ENCODE results near the gene ADAMTS2. TPM values are rescaled to one million over a fixed set of nuclear protein-coding genes. Genes with fewer than 3 reads are reported as not detected.

ADAMTS2 gene
- total and polyA plus RNA-seq, 2 of the 8 experiments (the other 6 are each of a cell fraction or from before 2014, with no cell fraction given), result 6.6 to 7.3 TPM

- no peaks in the 10 kb centered on the region for H4K20me1 ChIP-seq (replicated peaks in 1 of 2; ENCODE audit: control insufficient read depth in 1 of 2, insufficient read depth in 2 of 2, low read length in 2 of 2)
- no peak overlapping the region for H2AK5ac ChIP-seq (ENCODE audit: low read depth, low read length)
- no peak overlapping the region for H2BK20ac ChIP-seq (ENCODE audit: low read length)
- H2BK15ac ChIP-seq (ENCODE audit: low read length), result no peak overlapping the region
- H3K27ac ChIP-seq (ENCODE audit: low read depth, low read length), result no peak overlapping the region
- no peaks in the 10 kb centered on the region for H3K9me3 ChIP-seq (ENCODE audit: insufficient read depth in 2 of 2, low read depth in 1 of 2, low read length in 1 of 2)
- no peak overlapping the region for H3K9ac ChIP-seq (replicated peaks in 1 of 4; ENCODE audit: extremely low read depth in 1 of 4, low read depth in 3 of 4, low read length in 3 of 4)
- H3K4me1 ChIP-seq (replicated peaks in 1 of 4; ENCODE audit: control insufficient read depth in 3 of 4, insufficient read depth in 4 of 4, low read length in 3 of 4), result no peaks in the 10 kb centered on the region
- DNase-seq (ENCODE audit: low read depth in 1 of 2, low spot score in 2 of 2) (no peak), FAIRE-seq (no peak)
- H3K36me3 ChIP-seq (ENCODE audit: control insufficient read depth in 2 of 4, insufficient read depth in 4 of 4, low read length in 3 of 4), result no peaks in the 10 kb centered on the region
- H2BK12ac ChIP-seq (ENCODE audit: low read depth, low read length), result no peak overlapping the region
- no peak overlapping the region for H4K5ac ChIP-seq (ENCODE audit: insufficient read length, low read depth, low read length)
- H2AFZ ChIP-seq (ENCODE audit: low read length), result no peak overlapping the region
- H3K79me2 ChIP-seq (ENCODE audit: control insufficient read depth in 1 of 2, insufficient read depth in 2 of 2, low read length in 2 of 2), result no peaks in the 10 kb centered on the region
- no peak overlapping the region for H3K4me2 ChIP-seq (ENCODE audit: insufficient read depth in 1 of 2, low read depth in 2 of 2, low read length in 2 of 2)
- H2BK120ac ChIP-seq (replicated peaks; ENCODE audit: low read depth, low read length), result no peak overlapping the region
- no peak overlapping the region for H3K4ac ChIP-seq (replicated peaks; ENCODE audit: insufficient read length, low read depth, low read length)
- no peak overlapping the region for H4K91ac ChIP-seq (replicated peaks; ENCODE audit: insufficient read length, low read length)
- H3K27me3 ChIP-seq (replicated peaks in 1 of 4; ENCODE audit: control insufficient read depth in 3 of 4, extremely low read depth in 1 of 4, insufficient read depth in 3 of 4, low read length in 3 of 4), result no peaks in the 10 kb centered on the region
- POLR2A ChIA-PET (ENCODE audit: partially characterized antibody), result no interaction called here
- CTCF ChIA-PET (ENCODE audit: partially characterized antibody), result interaction anchor here (1.2 to 4.5 kb wide), 4 partner anchors 14 to 254 kb away, joined by 3 to 11 read pairs (median 4); partner anchors contain the start of gene ZFP2
- no peak overlapping the region for H3K56ac ChIP-seq (replicated peaks; ENCODE audit: insufficient read length, low read depth, low read length)
- 76% methylated on average over 6 of the region's 7 CpGs; no CpG with 5 or more reads in 1 of the 2 experiments for WGBS, 2 experiments (ENCODE audit: extremely low coverage in 1 of 2, insufficient coverage in 1 of 2, insufficient read length in 1 of 2, insufficient replicate concordance in 2 of 2, low coverage in 1 of 2, low lambda C conversion rate in 2 of 2, missing lambda C conversion rate in 1 of 2)
- H2BK5ac ChIP-seq (ENCODE audit: low read depth, low read length), result no peak overlapping the region
- no peak overlapping the region for H3K18ac ChIP-seq (ENCODE audit: extremely low read depth, low read length)
- H3K79me1 ChIP-seq (ENCODE audit: low read depth, low read length), result no peaks in the 10 kb centered on the region
- H3K23ac ChIP-seq (ENCODE audit: insufficient read length), result no peak overlapping the region
- no peak overlapping the region for H3K14ac ChIP-seq (ENCODE audit: insufficient read length)
- no peaks in the 10 kb centered on the region for H3K23me2 ChIP-seq (ENCODE audit: low read depth, low read length)
- H4K8ac ChIP-seq (ENCODE audit: extremely low read depth, insufficient read depth, low read length), result no peak overlapping the region
- no peak overlapping the region for H3K4me3 ChIP-seq (ENCODE audit: extremely low read depth in 1 of 4, insufficient read depth in 2 of 4, low read depth in 3 of 4, low read length in 4 of 4)
- TF ChIP-seq PHF8 (conservative IDR thresholded peaks at IDR 0.05; ENCODE audit: low read depth, low read length) (no peak), ASH2L (IDR thresholded peaks at IDR 0.05; ENCODE audit: low read length) (no peak), TBP (IDR thresholded peaks at IDR 0.05; ENCODE audit: low read depth, low read length) (no peak), GTF2F1 (IDR thresholded peaks at IDR 0.05; ENCODE audit: borderline replicate concordance, low read depth, low read length) (no peak), EGR1 (IDR thresholded peaks at IDR 0.05; ENCODE audit: borderline replicate concordance, low read depth, low read length) (no peak), HDAC2 (IDR thresholded peaks at IDR 0.05; ENCODE audit: borderline replicate concordance in 1 of 2, low read depth in 2 of 2, low read length in 2 of 2) (no peak), GABPA (IDR thresholded peaks at IDR 0.05; ENCODE audit: borderline replicate concordance, insufficient read depth, low read length) (no peak), MAFK (IDR thresholded peaks at IDR 0.05; ENCODE audit: low read depth, low read length) (no peak), SP2 (IDR thresholded peaks at IDR 0.05; ENCODE audit: low read length) (no peak), CEBPB (IDR thresholded peaks at IDR 0.05; ENCODE audit: low read depth, low read length) (no peak), RAD21 (IDR thresholded peaks at IDR 0.05 in 1 of 2, conservative IDR thresholded peaks at IDR 0.05 in 1 of 2; ENCODE audit: low read depth in 2 of 2, low read length in 2 of 2) (no peak), SIX5 (IDR thresholded peaks at IDR 0.05; ENCODE audit: low read depth, low read length) (no peak), NRF1 (IDR thresholded peaks at IDR 0.05; ENCODE audit: low read depth, low read length) (no peak), SRF (IDR thresholded peaks at IDR 0.05; ENCODE audit: low read depth, low read length) (no peak)
Observed at GRCh38 chr5:179150011-179150410, 195.2 kb downstream of the ADAMTS2 start.
